ENCODE results near the gene EMD.
"Not testable (repeated sequence)": the region's sequence is repeated elsewhere in the genome, so short reads cannot be mapped to it uniquely, and the experiment has no call there.

Gene EMD

GRCh38 chrX:154371017-154371788 lies 7.9 kb upstream of the EMD start:
- peak overlapping the region; percentile 90 for H3K4me3 ChIP-seq (ENCODE audit: low read depth, low read length)

- peak overlapping the region; percentile 17 for H3K4me3 ChIP-seq (ENCODE audit: low read depth, low read length)
Observed at GRCh38 chrX:154371789-154372300, 7.2 kb upstream of the EMD start.

DNA sequence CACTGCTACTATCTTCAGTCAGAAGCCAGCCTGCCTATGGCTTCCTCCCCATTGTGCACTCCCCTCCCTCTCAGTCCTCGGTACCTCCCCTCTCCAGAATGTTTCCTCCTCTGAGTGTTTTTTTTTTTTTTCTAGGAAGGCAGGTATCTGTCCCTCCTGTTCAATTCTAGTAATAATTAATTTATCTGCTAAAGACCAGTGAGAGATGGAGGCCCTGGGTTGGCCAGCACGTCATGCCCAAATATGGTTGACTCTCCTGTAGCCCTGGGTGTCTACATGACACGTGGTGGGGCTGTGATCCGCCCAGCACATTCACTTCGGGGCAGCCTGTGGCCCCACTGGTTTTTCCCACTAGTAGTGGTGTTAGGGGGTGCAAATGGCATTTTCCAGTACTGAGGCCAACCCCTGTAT lies 6.5 kb upstream of the EMD start:
- H3K4me3 ChIP-seq (ENCODE audit: low read depth, low read length), result no peak overlapping the region

DNA sequence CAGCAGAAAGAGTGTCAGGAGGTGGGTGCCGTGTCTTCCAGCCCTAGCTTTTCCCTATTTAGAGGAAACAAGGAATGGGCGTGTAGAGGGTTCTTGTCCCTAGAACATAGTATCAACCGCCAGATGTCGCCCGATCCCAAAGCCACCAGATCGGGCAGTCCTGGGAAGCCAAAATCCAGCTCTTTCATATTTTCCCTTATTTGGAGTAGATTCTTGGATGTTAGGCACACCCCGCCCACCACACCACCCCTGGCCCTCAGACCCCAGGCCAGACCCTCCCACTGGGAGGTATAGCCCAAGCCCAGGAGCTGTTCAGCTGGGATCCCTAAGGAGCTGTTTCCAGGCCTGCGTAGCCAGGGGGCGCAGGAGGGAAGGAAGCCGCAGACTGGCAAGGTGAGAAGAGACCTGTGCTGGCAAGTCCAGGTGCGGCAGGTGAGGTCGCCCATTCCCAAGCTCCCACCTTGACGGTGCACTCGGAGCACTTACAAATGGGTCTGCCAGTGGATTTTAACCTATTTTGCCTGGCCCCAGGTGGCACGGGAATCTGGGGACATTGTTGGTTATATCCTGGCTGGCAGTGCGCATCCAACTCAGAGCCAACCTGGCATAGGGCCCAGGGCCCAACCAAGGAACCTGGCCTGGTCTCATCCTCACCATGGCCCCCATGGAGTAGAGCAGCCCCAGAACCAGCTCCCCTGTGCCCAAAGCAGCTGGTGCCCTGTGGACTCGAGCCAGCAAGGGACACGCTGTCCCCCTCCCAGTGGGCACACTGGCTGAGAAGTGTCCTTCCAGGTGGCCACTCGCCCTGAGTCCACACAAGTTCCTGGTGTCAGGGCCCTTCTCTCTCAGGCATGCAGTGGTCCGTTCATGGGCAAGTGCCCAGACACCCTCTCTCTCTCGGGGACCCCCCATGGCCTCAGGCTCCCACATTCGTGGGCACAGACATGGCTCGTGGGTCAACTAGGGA lies 5.5 kb upstream of the EMD start:
- peak overlapping the region; percentile 17 for H3K4me3 ChIP-seq (ENCODE audit: low read depth, low read length)

- peak within 1 kb of the TSS; percentile 17 for H3K4me3 ChIP-seq (ENCODE audit: low read depth, low read length)
Observed at GRCh38 chrX:154374313-154375155, 4.6 kb upstream of the EMD start, which contains the start of gene FLNA. Gene FLNA, minus strand, starts transcription at chrX:154374634. Its CDS starts 3,389 bp downstream, at chrX:154371245.

GRCh38 chrX:154375156-154375504 lies 4.0 kb upstream of the EMD start:
- H3K4me3 ChIP-seq (ENCODE audit: low read depth, low read length), result no peak overlapping the region

DNA sequence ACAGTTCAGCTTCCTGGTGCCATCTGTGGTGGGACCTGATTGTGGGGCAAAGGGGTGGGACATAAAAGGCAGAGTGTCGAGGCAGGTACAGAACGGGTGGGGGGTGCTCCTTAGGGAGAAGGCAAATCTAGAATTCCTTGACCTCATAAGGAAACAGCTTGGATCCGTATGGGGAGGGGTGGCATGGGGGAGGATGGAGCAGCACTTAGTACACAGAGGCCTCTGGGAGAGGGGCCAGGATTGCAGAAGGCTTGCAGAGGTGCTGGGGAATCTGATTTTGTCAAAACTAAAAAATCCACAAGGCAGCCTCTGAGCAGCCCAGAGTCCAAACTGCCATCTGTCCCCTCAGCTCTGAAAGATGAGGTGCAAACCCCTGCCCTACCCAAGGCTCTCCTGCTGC lies 2.3 kb upstream of the EMD start:
- H3K4me3 ChIP-seq (ENCODE audit: low read depth, low read length), result no peak overlapping the region

GRCh38 chrX:154378059-154378798 lies 866 bp upstream of the EMD start:
- peak overlapping the region; percentile 17 for H3K4me3 ChIP-seq (ENCODE audit: low read depth, low read length)

GRCh38 chrX:154379569-154379951 lies 465 bp downstream of the EMD start:
- peak overlapping the region; percentile 66 for H3K4me3 ChIP-seq (ENCODE audit: low read depth, low read length)

DNA sequence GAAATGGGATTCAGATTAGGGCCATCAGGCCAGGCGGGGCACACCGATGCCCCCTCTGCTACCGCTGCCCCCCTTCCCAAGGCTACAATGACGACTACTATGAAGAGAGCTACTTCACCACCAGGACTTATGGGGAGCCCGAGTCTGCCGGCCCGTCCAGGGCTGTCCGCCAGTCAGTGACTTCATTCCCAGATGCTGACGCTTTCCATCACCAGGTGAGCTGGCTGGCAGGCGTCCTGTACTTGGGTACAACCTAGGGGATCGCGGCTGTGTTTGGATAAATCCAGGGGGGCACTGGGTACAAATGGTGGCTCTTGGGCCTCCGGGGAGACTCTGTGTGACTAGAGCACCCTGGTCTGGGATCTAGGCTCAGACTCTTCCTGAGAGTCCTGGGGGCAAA lies 1.1 kb downstream of the EMD start:
- H3K4me3 ChIP-seq (ENCODE audit: low read depth, low read length), result peak overlapping the region; percentile 66

GRCh38 chrX:154380787-154381186 lies 1.7 kb downstream of the EMD start:
- H3K4me3 ChIP-seq (ENCODE audit: low read depth, low read length), result no peak overlapping the region

GRCh38 chrX:154381271-154381670 lies 2.2 kb downstream of the EMD start:
- H3K4me3 ChIP-seq (ENCODE audit: low read depth, low read length), result no peak overlapping the region

DNA sequence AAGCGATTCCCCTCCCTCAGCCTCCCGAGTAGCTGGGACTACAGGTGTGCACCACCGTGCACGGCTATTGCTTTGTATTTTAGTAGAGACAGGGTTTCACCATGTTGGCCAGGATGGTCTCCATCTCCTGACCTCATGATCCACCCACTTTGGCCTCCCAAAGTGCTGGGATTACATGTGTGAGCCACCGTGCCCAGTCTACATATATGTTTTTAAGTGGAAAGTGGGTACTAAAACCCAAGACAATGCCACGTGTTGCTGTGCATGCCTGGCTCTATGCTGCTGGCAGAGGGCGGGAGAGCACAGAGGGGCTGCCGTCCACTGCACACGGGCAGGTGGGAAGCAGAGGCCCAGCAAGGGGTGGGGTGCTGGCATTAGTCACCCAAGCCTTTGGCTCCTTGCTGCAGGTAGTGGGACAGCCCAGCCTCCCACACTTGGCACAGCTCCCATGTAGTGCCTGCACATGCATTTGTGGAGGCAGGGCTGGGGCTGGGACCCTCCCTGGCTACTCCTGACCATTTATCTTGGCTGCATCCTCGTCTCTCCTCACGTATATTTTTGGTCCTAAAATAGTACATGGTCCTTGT lies 3.5 kb downstream of the EMD start:
- no peak overlapping the region for H3K4me3 ChIP-seq (ENCODE audit: low read depth, low read length)

DNA sequence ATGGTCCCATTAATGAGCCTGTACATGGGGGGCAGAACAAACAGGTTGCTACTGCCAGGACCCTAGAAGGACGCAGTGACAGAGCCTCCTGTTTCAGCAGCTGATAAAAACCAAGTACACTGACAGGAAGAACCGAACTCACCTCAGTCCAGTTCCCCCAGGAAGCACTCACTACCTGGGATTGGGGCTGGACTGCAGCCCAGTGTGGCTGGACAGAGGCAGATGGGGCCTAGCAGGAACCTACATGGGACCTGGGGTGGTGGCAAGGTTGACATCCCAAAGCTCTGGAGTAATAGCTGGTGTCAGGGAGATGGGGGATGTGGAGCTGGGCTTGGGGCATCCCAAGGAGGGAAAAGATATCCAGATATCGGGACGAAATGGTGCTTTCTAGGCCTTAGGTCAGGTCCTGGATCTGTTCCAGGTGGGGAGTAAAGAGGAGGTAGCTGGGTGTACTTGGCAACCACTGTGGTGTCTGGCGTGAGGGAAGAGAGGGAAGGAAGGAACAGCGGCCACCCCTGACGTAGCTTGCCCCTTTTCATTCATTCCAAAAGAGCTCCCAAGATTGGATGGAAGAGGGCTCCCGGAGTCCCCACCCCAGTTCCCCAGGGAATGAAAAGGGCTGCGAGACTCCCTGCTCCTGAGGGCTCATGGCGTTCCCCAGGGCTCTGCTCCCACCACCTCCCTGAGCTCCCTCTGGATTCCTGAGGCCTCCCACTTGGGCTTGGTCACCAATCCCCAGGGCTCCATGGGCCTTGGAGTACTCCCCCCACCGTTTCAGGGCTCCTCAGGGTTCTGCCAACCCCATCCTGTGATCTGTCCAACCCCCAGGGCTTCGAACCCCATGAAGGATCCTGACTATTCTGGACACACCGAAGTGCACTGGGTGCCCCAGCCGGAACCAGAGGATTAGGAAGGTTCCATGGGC lies 4.5 kb downstream of the EMD start:
- H3K4me3 ChIP-seq (ENCODE audit: low read depth, low read length), result no peak overlapping the region

- H3K4me3 ChIP-seq (ENCODE audit: low read depth, low read length), result no peak overlapping the region
Observed at GRCh38 chrX:154384284-154384892, 5.3 kb downstream of the EMD start.

DNA sequence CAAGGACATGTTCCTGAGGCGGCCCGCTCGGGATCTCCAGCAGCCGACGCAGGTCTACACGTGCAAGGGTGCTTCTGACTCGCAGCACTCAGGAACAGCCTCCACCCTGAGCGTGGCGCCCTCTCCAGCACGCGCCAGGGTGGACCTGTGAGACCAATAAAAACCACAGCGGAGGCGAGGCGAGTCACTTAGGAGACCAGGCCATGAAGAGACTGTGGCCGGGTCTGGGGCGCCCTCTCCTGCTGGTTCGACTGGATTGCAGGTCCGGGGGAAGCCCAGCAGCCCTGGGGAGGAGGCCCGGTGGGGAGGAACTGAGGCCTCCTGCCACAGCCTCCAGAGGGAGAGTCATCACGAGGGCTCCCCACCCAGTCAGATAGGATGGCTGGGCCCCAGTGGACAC lies 9.0 kb downstream of the EMD start:
- H3K4me3 ChIP-seq (ENCODE audit: low read depth, low read length), result not testable (repeated sequence)

GRCh38 chrX:154388649-154389048 lies 9.6 kb downstream of the EMD start:
- not testable (repeated sequence) for H3K4me3 ChIP-seq (ENCODE audit: low read depth, low read length)

Data from iPS-11a (cell line).